IMR-90 (cell line): ENCODE results near the gene SOX5. TPM values are rescaled to one million over a fixed set of nuclear protein-coding genes. Genes with fewer than 3 reads are reported as not detected.

Experiments
- ATAC-seq: fragments of 200-7000 bp; cut with Tn5 transposase; 2 replicates; pipeline ENCODE4 v1.9.1; 2020; ENCODE audit warnings: low read depth, mild to moderate bottlenecking, moderate library complexity
- BruUV-seq: library from RNA; stranded (reverse); fragments of 400-500 nt; replicated peaks from 2 replicates; lab custom pipeline; 2021; lab: Mats Ljungman, UMichigan
- CTCF ChIA-PET: fragments of 300-600 bp; formaldehyde crosslinking; extraction: SDS; loops from one replicate; lab custom pipeline; 2021; ENCODE audit warnings: antibody characterized with exemption; lab: Yijun Ruan, JAX
- POLR2A ChIA-PET: fragments of 300-600 bp; sonication (Branson Sonifier 250); formaldehyde crosslinking; loops from one replicate; lab custom pipeline; 2022; ENCODE audit warnings: antibody characterized with exemption; ENCODE audit not compliant: unreplicated experiment; lab: Charles Lee
- DNase-seq: peaks from one replicate; pipeline ENCODE4 v3.0.0; 2013
- H2AFZ ChIP-seq: replicated peaks from 2 replicates; pipeline ENCODE3; 2013; ENCODE audit warnings: low read length, mild to moderate bottlenecking; ENCODE audit not compliant: poor library complexity
- H2AK5ac ChIP-seq: 2 replicates; pipeline ENCODE4 v1.6.1; 2013; ENCODE audit warnings: low read depth, low read length, inconsistent platforms
- H2AK9ac ChIP-seq: replicated peaks from 2 replicates; pipeline ENCODE3; 2013; ENCODE audit warnings: mild to moderate bottlenecking, low read depth, low read length, moderate library complexity; ENCODE audit not compliant: poor library complexity
- H2BK120ac ChIP-seq: 2 replicates; pipeline ENCODE4 v1.6.1; 2013; ENCODE audit warnings: low read depth, low read length, inconsistent platforms
- H2BK15ac ChIP-seq: 3 replicates; pipeline ENCODE4 v1.6.1; 2013; ENCODE audit warnings: low read depth, low read length, inconsistent platforms
- H2BK20ac ChIP-seq: 2 replicates; pipeline ENCODE4 v1.6.1; 2013; ENCODE audit warnings: low read depth, mild to moderate bottlenecking, inconsistent platforms, low read length, moderate library complexity
- H2BK5ac ChIP-seq: 2 replicates; pipeline ENCODE4 v1.6.1; 2013; ENCODE audit warnings: mild to moderate bottlenecking, low read depth, low read length, inconsistent platforms; ENCODE audit not compliant: poor library complexity, severe bottlenecking
- H3K14ac ChIP-seq: replicated peaks from 2 replicates; pipeline ENCODE4 v1.6.1; 2013; ENCODE audit warnings: low read depth, low read length, inconsistent platforms
- H3K18ac ChIP-seq: 2 replicates; pipeline ENCODE4 v1.6.1; 2013; ENCODE audit warnings: low read depth, low read length, control low read depth
- H3K23ac ChIP-seq: 2 replicates; pipeline ENCODE4 v1.6.1; 2013; ENCODE audit warnings: low read depth, low read length, inconsistent platforms
- H3K27ac ChIP-seq: 2 replicates; pipeline ENCODE4 v1.5.1; 2013; ENCODE audit warnings: mild to moderate bottlenecking, control low read depth, low read length; ENCODE audit not compliant: insufficient read depth
- H3K27me3 ChIP-seq: 2 replicates; pipeline ENCODE4 v1.6.1; 2013; ENCODE audit warnings: low read length; ENCODE audit not compliant: control insufficient read depth, insufficient read depth
- H3K36me3 ChIP-seq: 2 replicates; pipeline ENCODE4 v1.6.1; 2013; ENCODE audit warnings: low read length, mixed read lengths; ENCODE audit not compliant: control insufficient read depth, insufficient read depth
- H3K4ac ChIP-seq: 2 replicates; pipeline ENCODE4 v1.6.1; 2013; ENCODE audit warnings: low read depth, low read length, inconsistent platforms
- H3K4me1 ChIP-seq: 2 replicates; pipeline ENCODE4 v1.6.1; 2013; ENCODE audit warnings: low read length, mixed read lengths; ENCODE audit not compliant: control insufficient read depth, insufficient read depth
- H3K4me2 ChIP-seq: 2 replicates; pipeline ENCODE4 v1.6.1; 2013; ENCODE audit warnings: low read depth, mild to moderate bottlenecking, control low read depth, low read length, moderate library complexity
- H3K4me3 ChIP-seq: 2 replicates; pipeline ENCODE4 v1.5.1; 2013; ENCODE audit warnings: low read depth, mild to moderate bottlenecking, control low read depth, low read length, moderate library complexity; ENCODE audit not compliant: insufficient read depth
- H3K56ac ChIP-seq: 2 replicates; pipeline ENCODE4 v1.6.1; 2013; ENCODE audit warnings: low read length, inconsistent platforms; ENCODE audit not compliant: insufficient read depth; ENCODE audit errors: extremely low read depth
- H3K79me1 ChIP-seq, 2 experiments: 2 replicates each; pipeline ENCODE4 v1.6.1; 2013; ENCODE audit warnings: low read length in 2 of 2, inconsistent platforms in 1 of 2, low read depth in 1 of 2
- H3K9ac ChIP-seq: 2 replicates; pipeline ENCODE4 v1.6.1; 2013; ENCODE audit warnings: low read depth, low read length, control low read depth
- H3K9me1 ChIP-seq: 2 replicates; pipeline ENCODE4 v1.6.1; 2013; ENCODE audit warnings: low read length, inconsistent platforms; ENCODE audit not compliant: insufficient read depth
- H3K9me3 ChIP-seq: 2 replicates; pipeline ENCODE4 v1.6.1; 2013; ENCODE audit warnings: low read length; ENCODE audit not compliant: control insufficient read depth, insufficient read depth
- H4K20me1 ChIP-seq: 2 replicates; pipeline ENCODE4 v1.6.1; 2013; ENCODE audit warnings: low read length, inconsistent platforms; ENCODE audit not compliant: insufficient read depth
- H4K5ac ChIP-seq: 2 replicates; pipeline ENCODE4 v1.6.1; 2013; ENCODE audit warnings: mild to moderate bottlenecking, low read depth, low read length, control low read depth
- H4K8ac ChIP-seq, 2 experiments: 2 replicates each; pipeline ENCODE4 v1.6.1; 2013; ENCODE audit warnings: low read depth in 2 of 2, low read length in 2 of 2, control low read depth in 1 of 2, inconsistent platforms in 1 of 2
- H4K91ac ChIP-seq: 2 replicates; pipeline ENCODE4 v1.6.1; 2013; ENCODE audit warnings: low read depth, low read length, inconsistent platforms; ENCODE audit not compliant: insufficient read depth
- BHLHE40 ChIP-seq: fragments of 150-350 bp; IDR thresholded peaks from 2 replicates; pipeline ENCODE4 v1.6.1; 2016; ENCODE audit warnings: mild to moderate bottlenecking, low read depth, low read length
- CTCF ChIP-seq: conservative IDR thresholded peaks from 2 replicates; pipeline ENCODE4 v1.5.1; 2012; ENCODE audit warnings: mild to moderate bottlenecking, low read depth, low read length, improper control_type of control experiment
- FOS ChIP-seq: fragments of 150-350 bp; IDR thresholded peaks from 2 replicates; pipeline ENCODE4 v1.6.1; 2016; ENCODE audit warnings: low read depth, low read length
- MAFK ChIP-seq: IDR thresholded peaks from 2 replicates; pipeline ENCODE4 v1.6.1; 2012; ENCODE audit warnings: low read depth, low read length, improper control_type of control experiment
- MAZ ChIP-seq: IDR thresholded peaks from 2 replicates; pipeline ENCODE4 v1.6.1; 2012; ENCODE audit warnings: low read depth, mild to moderate bottlenecking, low read length, improper control_type of control experiment, moderate library complexity, borderline replicate concordance
- MXI1 ChIP-seq: IDR thresholded peaks from 2 replicates; pipeline ENCODE4 v1.6.1; 2012; ENCODE audit warnings: low read depth, mild to moderate bottlenecking, low read length, moderate library complexity, borderline replicate concordance
- NFE2L2 ChIP-seq: fragments of 150-350 bp; IDR thresholded peaks from 2 replicates; pipeline ENCODE4 v1.6.1; 2016; ENCODE audit warnings: low read depth, mild to moderate bottlenecking, low read length
- POLR2A ChIP-seq: IDR thresholded peaks from 2 replicates; pipeline ENCODE4 v1.6.1; 2012; ENCODE audit warnings: mild to moderate bottlenecking, low read depth, low read length
- SMC3 ChIP-seq: fragments of 150-350 bp; IDR thresholded peaks from 2 replicates; pipeline ENCODE4 v1.6.1; 2016; ENCODE audit warnings: low read depth, mild to moderate bottlenecking, antibody characterized with exemption, low read length, moderate library complexity
- USF2 ChIP-seq: fragments of 150-350 bp; IDR thresholded peaks from 2 replicates; pipeline ENCODE4 v1.6.1; 2017; ENCODE audit warnings: mild to moderate bottlenecking, antibody characterized with exemption, low read length, low read depth
- WGBS, 2 experiments: methylation state at CpG; one replicate each; pipeline versions ENCODE4 v1.1.5 to v1.1.7; 2013; ENCODE audit warnings: missing lambda C conversion rate in 2 of 2; ENCODE audit not compliant: insufficient read length in 1 of 2; ENCODE audit errors: extremely low coverage in 2 of 2; 5-methylcytosine and 5-hydroxymethylcytosine counted together
- dilution Hi-C: fragments of 300-500 bp; cut with HindIII; formaldehyde crosslinking; loops from one replicate; pipeline ENCODE4 v1.14.3; 2018; ENCODE audit warnings: low sequenced_read_pairs; ENCODE audit not compliant: unreplicated experiment
- in situ Hi-C: fragments of 300-500 bp; cut with MboI; formaldehyde crosslinking; loops from 3 replicates; pipeline ENCODE4 v1.14.3; 2019; ENCODE audit warnings: low sequenced_read_pairs, inconsistent platforms, mixed read lengths
- intact Hi-C: fragments of 100-400 bp; cut with micrococcal nuclease; formaldehyde crosslinking; loops from 2 replicates; pipeline ENCODE4 v1.10.0; 2022
- polyA plus RNA-seq, 3 experiments: library from polyadenylated mRNA; depleted of rRNA; stranded (reverse); fragments of >200 nt; gene quantifications; 2 replicates each; pipeline ENCODE4 v1.2.3, GENCODE V29; 2012; ENCODE audit warnings: low replicate concordance in 1 of 3
- total RNA-seq: library from RNA; depleted of rRNA; stranded (reverse); fragments of >200 nt; gene quantifications from 2 replicates; pipeline ENCODE4 v1.2.3, GENCODE V29; 2012

The SOX5 gene
- total and polyA plus RNA-seq, 2 of the 4 experiments (the other 2 are of a cell fraction) = 1.1 to 13.1 TPM

- no peak overlapping the region for H2AK5ac ChIP-seq
- no peak overlapping the region for H4K5ac ChIP-seq
- H4K20me1 ChIP-seq = no peaks in the 10 kb centered on the region
- no peak overlapping the region for H2BK120ac ChIP-seq
- no peaks in the 10 kb centered on the region for H3K4me1 ChIP-seq
- WGBS, 2 experiments = 77% methylated on average over 5 of the region's 5 CpGs; no CpG with 5 or more reads in 1 of the 2 experiments
- H3K36me3 ChIP-seq = no peaks in the 10 kb centered on the region
- H2AK9ac ChIP-seq = no peak overlapping the region
- TF ChIP-seq SMC3 (no peak), MAZ (no peak), FOS (no peak), MAFK (no peak), BHLHE40 (no peak), USF2 (no peak), MXI1 (no peak), NFE2L2 (no peak), CTCF (no peak), POLR2A (no peak)
- H3K27ac ChIP-seq = no peak overlapping the region
- H3K27me3 ChIP-seq = no peaks in the 10 kb centered on the region
- no peak overlapping the region for H3K4me2 ChIP-seq
- no TSS peak for BruUV-seq
- no peak overlapping the region for H2AFZ ChIP-seq
- H3K4me3 ChIP-seq = no peak overlapping the region
- CTCF ChIA-PET = no interaction called here
- ATAC-seq (no peak), DNase-seq (no peak)
- H2BK5ac ChIP-seq = no peak overlapping the region
- POLR2A ChIA-PET = no interaction called here
- no peak overlapping the region for H3K14ac ChIP-seq
- no peaks in the 10 kb centered on the region for H3K79me1 ChIP-seq
- no peak overlapping the region for H3K23ac ChIP-seq
- dilution Hi-C loops (no loop called here), in situ Hi-C loops (no loop called here), intact Hi-C loops (no loop called here)
- no peak overlapping the region for H3K9ac ChIP-seq
- no peak overlapping the region for H4K91ac ChIP-seq
- H4K8ac ChIP-seq = no peak overlapping the region
- H3K56ac ChIP-seq = no peak overlapping the region
- H3K18ac ChIP-seq = no peak overlapping the region
- no peak overlapping the region for H3K4ac ChIP-seq
- no peak overlapping the region for H2BK20ac ChIP-seq
- H2BK15ac ChIP-seq = no peak overlapping the region
- no peaks in the 10 kb centered on the region for H3K9me3 ChIP-seq
- H3K9me1 ChIP-seq = no peaks in the 10 kb centered on the region
These were observed 68.5 kb downstream of the SOX5 start for GRCh38 chr12:23880988-23881387.
